ENCODE measurements around the gene STX8. TPM values are rescaled to one million over a fixed set of nuclear protein-coding genes. Genes with fewer than 3 reads are reported as not detected.
A peak's percentile ranks its signal among the peaks of the same experiment; 100 is the strongest.

STX8 gene
- total and polyA plus RNA-seq, 9 of the 15 experiments (the other 6 are each of a cell fraction or from before 2014, with no cell fraction given) = 14.6 to 42.5 (median 22.1) TPM

DNA sequence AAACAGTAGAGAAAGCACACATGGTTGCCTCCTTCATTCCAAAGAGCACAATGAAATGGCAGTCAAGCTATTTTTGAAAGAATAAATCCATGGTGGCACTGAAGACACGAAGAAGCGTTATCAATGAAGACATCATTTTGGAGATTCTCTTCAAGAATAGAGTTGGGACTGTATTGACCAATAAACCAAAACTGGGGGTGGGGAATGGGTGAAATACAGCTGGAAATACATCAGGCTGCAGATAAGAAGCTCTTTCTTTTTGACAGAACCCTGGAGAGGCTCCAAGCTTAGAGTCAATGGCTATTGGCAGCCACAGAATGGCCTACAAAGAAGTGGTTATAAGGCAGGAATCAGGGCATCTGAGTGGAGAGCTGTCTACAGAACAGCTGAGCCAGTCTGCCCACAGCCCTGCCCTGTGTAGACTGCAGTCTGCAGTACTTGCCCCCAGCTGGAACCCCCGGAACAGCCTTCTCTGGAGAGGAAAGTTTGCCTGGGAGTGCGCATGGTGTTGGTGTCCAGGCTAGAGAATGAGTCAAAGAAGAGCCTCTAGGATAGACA is 100.4 kb downstream of the STX8 start:
- DNase-seq (ENCODE audit: extremely low read depth in 1 of 4, low spot score in 3 of 4) (no peak), ATAC-seq (no peak), FAIRE-seq (no peak)
- H3K9ac ChIP-seq (ENCODE audit: insufficient read depth in 1 of 2, low read depth in 2 of 2, low read length in 2 of 2) = no peak overlapping the region
- WGBS (ENCODE audit: insufficient coverage, low coverage, missing lambda C conversion rate) = 33% methylated on average over 4 of the region's 4 CpGs
- intact Hi-C loops (cut with micrococcal nuclease) (no loop called here), in situ Hi-C loops (cut with MboI) (no loop called here)
- no peaks in the 10 kb centered on the region for H3K9me1 ChIP-seq (ENCODE audit: control insufficient read depth, insufficient read depth, low read length)
- H3K27ac ChIP-seq (ENCODE audit: extremely low read depth, low read depth, low read length) = no peak overlapping the region
- no peaks in the 10 kb centered on the region for H3K4me1 ChIP-seq (replicated peaks in 1 of 2; ENCODE audit: control insufficient read depth in 2 of 2, insufficient read depth in 2 of 2, low read length in 2 of 2)
- ChIA-PET CTCF (ENCODE audit: low intra/inter-chr PET ratio) (no interaction called here), POLR2A (no interaction called here)
- no peak for TF ChIP-seq ILF3 (IDR thresholded peaks at IDR 0.05; ENCODE audit: borderline replicate concordance)
- no peak for TF ChIP-seq MCM2 (IDR thresholded peaks at IDR 0.05; ENCODE audit: low read depth)
- TF ChIP-seq, protein P1, sequence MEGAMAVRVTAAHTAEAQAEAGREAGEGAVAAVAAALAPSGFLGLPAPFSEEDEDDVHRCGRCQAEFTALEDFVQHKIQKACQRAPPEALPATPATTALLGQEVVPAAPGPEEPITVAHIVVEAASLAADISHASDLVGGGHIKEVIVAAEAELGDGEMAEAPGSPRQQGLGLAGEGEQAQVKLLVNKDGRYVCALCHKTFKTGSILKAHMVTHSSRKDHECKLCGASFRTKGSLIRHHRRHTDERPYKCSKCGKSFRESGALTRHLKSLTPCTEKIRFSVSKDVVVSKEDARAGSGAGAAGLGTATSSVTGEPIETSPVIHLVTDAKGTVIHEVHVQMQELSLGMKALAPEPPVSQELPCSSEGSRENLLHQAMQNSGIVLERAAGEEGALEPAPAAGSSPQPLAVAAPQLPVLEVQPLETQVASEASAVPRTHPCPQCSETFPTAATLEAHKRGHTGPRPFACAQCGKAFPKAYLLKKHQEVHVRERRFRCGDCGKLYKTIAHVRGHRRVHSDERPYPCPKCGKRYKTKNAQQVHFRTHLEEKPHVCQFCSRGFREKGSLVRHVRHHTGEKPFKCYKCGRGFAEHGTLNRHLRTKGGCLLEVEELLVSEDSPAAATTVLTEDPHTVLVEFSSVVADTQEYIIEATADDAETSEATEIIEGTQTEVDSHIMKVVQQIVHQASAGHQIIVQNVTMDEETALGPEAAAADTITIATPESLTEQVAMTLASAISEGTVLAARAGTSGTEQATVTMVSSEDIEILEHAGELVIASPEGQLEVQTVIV (CRISPR knock-in tag; IDR thresholded peaks at IDR 0.05; ENCODE audit: borderline replicate concordance) = no peak
- TF ChIP-seq, protein P2, sequence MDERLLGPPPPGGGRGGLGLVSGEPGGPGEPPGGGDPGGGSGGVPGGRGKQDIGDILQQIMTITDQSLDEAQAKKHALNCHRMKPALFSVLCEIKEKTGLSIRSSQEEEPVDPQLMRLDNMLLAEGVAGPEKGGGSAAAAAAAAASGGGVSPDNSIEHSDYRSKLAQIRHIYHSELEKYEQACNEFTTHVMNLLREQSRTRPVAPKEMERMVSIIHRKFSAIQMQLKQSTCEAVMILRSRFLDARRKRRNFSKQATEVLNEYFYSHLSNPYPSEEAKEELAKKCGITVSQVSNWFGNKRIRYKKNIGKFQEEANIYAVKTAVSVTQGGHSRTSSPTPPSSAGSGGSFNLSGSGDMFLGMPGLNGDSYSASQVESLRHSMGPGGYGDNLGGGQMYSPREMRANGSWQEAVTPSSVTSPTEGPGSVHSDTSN (CRISPR knock-in tag; IDR thresholded peaks at IDR 0.05; ENCODE audit: low read depth) = no peak
- TF ChIP-seq, protein P2 (tag; conservative IDR thresholded peaks at IDR 0.05; ENCODE audit: low read depth) = peak; percentile 73
- no peak for TF ChIP-seq PPARD (CRISPR knock-in tag; IDR thresholded peaks at IDR 0.05)
- no peak for TF ChIP-seq DMBX1 (CRISPR knock-in tag; IDR thresholded peaks at IDR 0.05; ENCODE audit: borderline replicate concordance)
- H3K9me3 ChIP-seq (replicated peaks; ENCODE audit: control insufficient read depth, insufficient read depth, low read depth, low read length) = no peaks in the 10 kb centered on the region
- no peak overlapping the region for H3K4me2 ChIP-seq (ENCODE audit: insufficient read depth, low read length)
- no peaks in the 10 kb centered on the region; a peak in 1 of 5 replicates for H3K27me3 ChIP-seq (ENCODE audit: control insufficient read depth in 2 of 2, insufficient read depth in 2 of 2, low read length in 2 of 2)
- H3K79me2 ChIP-seq (ENCODE audit: control insufficient read depth, insufficient read depth, low read length) = no peaks in the 10 kb centered on the region
- no peaks in the 10 kb centered on the region for H3K36me3 ChIP-seq (ENCODE audit: control insufficient read depth, insufficient read depth, low read length)
- H2AFZ ChIP-seq (ENCODE audit: low read depth, low read length) = no peak overlapping the region
- no peak overlapping the region for H3K4me3 ChIP-seq
- BruUV-seq (replicated peaks) = no TSS peak
- no peaks in the 10 kb centered on the region for H4K20me1 ChIP-seq (replicated peaks; ENCODE audit: control insufficient read depth, insufficient read depth, low read length)
